ENCODE measurements around the gene BRME1. TPM values are rescaled to one million over a fixed set of nuclear protein-coding genes. Genes with fewer than 3 reads are reported as not detected.

Gene BRME1
- total and polyA plus RNA-seq, 4 experiments from 2014 or later, result 0.35 to 3.8 (median 1.7) TPM

- CTCF ChIA-PET (ENCODE audit: partially characterized antibody), result interaction anchor here (0.6 to 0.8 kb wide), 2 partner anchors 19 to 206 kb away, joined by 3 to 4 read pairs; no protein-coding TSS in a partner anchor
- H3K27me3 Mint-ChIP-seq, result peaks cover 0 to 4% of the 10 kb centered on the region in 2 donors
- intact Hi-C loops (cut with micrococcal nuclease), result loop anchor here (10.0 kb wide), 1 partner anchor 681 kb away; the partner anchor contains the start of gene TECR
These were observed 62.6 kb downstream of the BRME1 start for GRCh38 chr19:13843104-13843921.

DNA sequence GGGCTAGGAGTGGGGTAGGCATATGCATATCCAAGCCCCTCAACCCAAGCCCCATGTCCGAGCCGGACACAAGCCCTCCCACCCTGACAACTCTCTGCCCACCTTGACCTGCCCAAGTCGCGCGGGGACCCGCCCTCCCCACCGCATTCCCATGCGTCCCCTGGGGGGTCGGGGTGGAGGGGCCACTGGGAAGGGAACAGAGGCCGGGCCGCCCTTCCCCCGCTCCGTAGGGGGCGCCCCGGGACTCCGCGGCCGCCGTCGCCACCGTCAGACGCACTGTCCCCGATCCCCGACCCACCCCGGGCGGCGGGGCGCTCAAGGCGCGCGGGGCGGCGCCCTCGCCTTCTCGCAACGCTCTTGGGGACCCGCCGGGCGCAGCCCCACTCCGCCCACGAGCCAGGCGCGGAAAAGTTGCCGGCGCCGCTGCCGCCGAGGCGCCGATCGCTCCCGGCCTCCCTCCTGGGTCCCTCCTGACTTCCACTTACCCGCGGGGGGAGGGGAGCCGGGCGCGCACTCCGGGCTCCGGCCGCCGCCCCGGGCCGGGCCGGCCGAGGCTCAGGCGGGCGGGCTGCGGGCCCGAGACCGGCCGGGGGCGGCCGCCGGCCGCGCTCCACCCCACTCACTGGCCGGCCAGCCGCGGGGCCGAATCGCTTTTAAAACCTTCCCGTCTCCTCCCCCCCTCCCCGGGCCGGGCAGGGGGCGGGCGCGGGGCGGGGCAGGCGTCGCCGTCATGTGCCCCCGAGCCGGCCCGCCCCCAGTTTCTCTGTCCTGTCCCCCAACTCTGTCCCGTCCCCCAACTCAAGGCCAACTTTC, 63.4 kb downstream of the BRME1 start:
- DNase-seq, result peak; percentile 71 to 78 (median 77)
- Histone ChIP-seq H3K4me1 (ENCODE audit: insufficient read depth, low read length) (peaks cover 82% of the 10 kb centered on the region), H3K4me3 (ENCODE audit: low read length in 2 of 2) (peak overlapping the region; percentile 42 to 63), H3K27me3 (ENCODE audit: insufficient read depth, low read length) (no peaks in the 10 kb centered on the region), H3K9me3 (ENCODE audit: control insufficient read depth in 1 of 2, low read length in 2 of 2) (no peaks in the 10 kb centered on the region), H3K36me3 (ENCODE audit: insufficient read depth, low read length) (no peaks in the 10 kb centered on the region), H3K27ac (ENCODE audit: low read depth, low read length) (peak overlapping the region; percentile 98)
- H3K27me3 Mint-ChIP-seq, result peaks cover 0 to 4% of the 10 kb centered on the region in 2 donors
- H3K36me3 Mint-ChIP-seq, result peaks cover 0 to 38% of the 10 kb centered on the region in 2 donors
- H3K4me3 Mint-ChIP-seq, result peak overlapping the region; percentile 88 to 97 (median 96)
- peaks cover 33 to 89% (median 54%) of the 10 kb centered on the region in 4 donors for H3K4me1 Mint-ChIP-seq
- POLR2A ChIA-PET (ENCODE audit: partially characterized antibody), result interaction anchor here (0.9 to 9.7 kb wide), 8 partner anchors 7 to 54 kb away, joined by 3 to 119 read pairs (median 6); partner anchors contain the start of gene ZSWIM4
- H3K27ac Mint-ChIP-seq, result peak overlapping the region; percentile 99 to 100 (median 99)
- peaks cover 0 to 5% (median 0%) of the 10 kb centered on the region in 8 donors for H3K9me3 Mint-ChIP-seq
- intact Hi-C loops (cut with micrococcal nuclease), result loop anchor here (10.0 kb wide), 1 partner anchor 682 kb away; the partner anchor contains the start of gene TECR
- CTCF ChIA-PET (ENCODE audit: partially characterized antibody), result interaction anchor here (1.1 to 4.7 kb wide), 2 partner anchors 20 to 58 kb away, joined by 3 to 37 read pairs; no protein-coding TSS in a partner anchor

More at GRCh38 chr19:13843104-13843921, 62.6 kb downstream of the BRME1 start:
- no peaks in the 10 kb centered on the region for H3K9me3 ChIP-seq (ENCODE audit: control insufficient read depth in 1 of 2, low read length in 2 of 2)
- H3K4me1 ChIP-seq (ENCODE audit: insufficient read depth, low read length), result peaks cover 81% of the 10 kb centered on the region
- H3K36me3 ChIP-seq (ENCODE audit: insufficient read depth, low read length), result no peaks in the 10 kb centered on the region
- H3K9me3 Mint-ChIP-seq, result peaks cover 0 to 5% (median 0%) of the 10 kb centered on the region in 8 donors
- H3K4me3 Mint-ChIP-seq, result peak overlapping the region; percentile 86 to 94 (median 89)
- POLR2A ChIA-PET (ENCODE audit: partially characterized antibody), result interaction anchor here (0.8 to 1.2 kb wide), 2 partner anchors 19 kb away, joined by 3 read pairs; no protein-coding TSS in a partner anchor
- peaks cover 0 to 38% of the 10 kb centered on the region in 2 donors for H3K36me3 Mint-ChIP-seq
- DNase-seq, result peak in 1 of 5 donors; percentile 6
- H3K27ac ChIP-seq (ENCODE audit: low read depth, low read length), result peak overlapping the region; percentile 98
- peak overlapping the region in 1 of 2 donors; percentile 40 for H3K4me3 ChIP-seq (ENCODE audit: low read length in 2 of 2)
- H3K4me1 Mint-ChIP-seq, result peaks cover 33 to 85% (median 53%) of the 10 kb centered on the region in 4 donors
- no peaks in the 10 kb centered on the region for H3K27me3 ChIP-seq (ENCODE audit: insufficient read depth, low read length)
- peak overlapping the region; percentile 98 to 100 (median 99) for H3K27ac Mint-ChIP-seq

- Histone ChIP-seq H3K9me3 (ENCODE audit: control insufficient read depth in 1 of 2, low read length in 2 of 2) (no peaks in the 10 kb centered on the region), H3K4me1 (ENCODE audit: insufficient read depth, low read length) (peaks cover 83% of the 10 kb centered on the region), H3K27me3 (ENCODE audit: insufficient read depth, low read length) (no peaks in the 10 kb centered on the region), H3K36me3 (ENCODE audit: insufficient read depth, low read length) (no peaks in the 10 kb centered on the region), H3K4me3 (ENCODE audit: low read length in 2 of 2) (peak overlapping the region; percentile 42 to 63), H3K27ac (ENCODE audit: low read depth, low read length) (peak overlapping the region; percentile 98)
- peaks cover 0 to 39% of the 10 kb centered on the region in 2 donors for H3K36me3 Mint-ChIP-seq
- DNase-seq, result peak in 4 of 5 donors; percentile 46 to 55 (median 51)
- intact Hi-C loops (cut with micrococcal nuclease), result loop anchor here (10.0 kb wide), 1 partner anchor 683 kb away; the partner anchor contains the start of gene TECR
- ChIA-PET POLR2A (ENCODE audit: partially characterized antibody) (interaction anchor here (0.8 to 9.7 kb wide), 10 partner anchors 8 to 67 kb away, joined by 3 to 119 read pairs (median 6); partner anchors contain the start of genes C19orf53 and ZSWIM4), CTCF (ENCODE audit: partially characterized antibody) (interaction anchor here (0.7 to 4.7 kb wide), 5 partner anchors 9 to 57 kb away, joined by 3 to 37 read pairs (median 3); no protein-coding TSS in a partner anchor)
- H3K9me3 Mint-ChIP-seq, result peaks cover 0 to 5% (median 0%) of the 10 kb centered on the region in 8 donors
- H3K27me3 Mint-ChIP-seq, result peaks cover 0 to 4% of the 10 kb centered on the region in 2 donors
- H3K4me1 Mint-ChIP-seq, result peaks cover 37 to 90% (median 58%) of the 10 kb centered on the region in 4 donors
- H3K27ac Mint-ChIP-seq, result peak overlapping the region; percentile 99 to 100 (median 99)
- H3K4me3 Mint-ChIP-seq, result peak overlapping the region; percentile 87 to 97 (median 96)
These were observed 64.0 kb downstream of the BRME1 start for GRCh38 chr19:13841962-13842290.

GRCh38 chr19:13841086-13841961, 64.6 kb downstream of the BRME1 start:
- ChIA-PET POLR2A (ENCODE audit: partially characterized antibody) (interaction anchor here (0.7 to 9.7 kb wide), 12 partner anchors 8 to 592 kb away, joined by 3 to 119 read pairs (median 4); partner anchors contain the start of genes C19orf53 and ZSWIM4), CTCF (ENCODE audit: partially characterized antibody) (interaction anchor here (0.7 to 4.7 kb wide), 6 partner anchors 8 to 57 kb away, joined by 3 to 37 read pairs (median 4); no protein-coding TSS in a partner anchor)
- H3K27ac Mint-ChIP-seq, result peak overlapping the region; percentile 99 to 100 (median 99)
- peaks cover 35 to 90% (median 55%) of the 10 kb centered on the region in 4 donors for H3K4me1 Mint-ChIP-seq
- DNase-seq, result peak; percentile 50 to 62 (median 56)
- H3K9me3 ChIP-seq (ENCODE audit: control insufficient read depth in 1 of 2, low read length in 2 of 2), result no peaks in the 10 kb centered on the region
- H3K4me3 ChIP-seq (ENCODE audit: low read length in 2 of 2), result peak overlapping the region; percentile 63 to 86
- H3K36me3 Mint-ChIP-seq, result peaks cover 0 to 37% of the 10 kb centered on the region in 2 donors
- H3K36me3 ChIP-seq (ENCODE audit: insufficient read depth, low read length), result no peaks in the 10 kb centered on the region
- intact Hi-C loops (cut with micrococcal nuclease), result loop anchor here (10.0 kb wide), 1 partner anchor 683 kb away; the partner anchor contains the start of gene TECR
- peaks cover 0 to 3% (median 0%) of the 10 kb centered on the region in 8 donors for H3K9me3 Mint-ChIP-seq
- peak overlapping the region; percentile 87 to 97 (median 96) for H3K4me3 Mint-ChIP-seq
- H3K27ac ChIP-seq (ENCODE audit: low read depth, low read length), result peak overlapping the region; percentile 98
- no peaks in the 10 kb centered on the region for H3K27me3 Mint-ChIP-seq
- H3K27me3 ChIP-seq (ENCODE audit: insufficient read depth, low read length), result no peaks in the 10 kb centered on the region
- H3K4me1 ChIP-seq (ENCODE audit: insufficient read depth, low read length), result peaks cover 83% of the 10 kb centered on the region

GRCh38 chr19:13840305-13841085, 65.4 kb downstream of the BRME1 start:
- Mint-ChIP-seq H3K4me1 (peaks cover 30 to 90% (median 52%) of the 10 kb centered on the region in 4 donors), H3K4me3 (peak overlapping the region; percentile 87 to 97 (median 96)), H3K9me3 (peaks cover 0 to 3% (median 0%) of the 10 kb centered on the region in 8 donors), H3K27ac (peak overlapping the region; percentile 99 to 100 (median 99)), H3K27me3 (no peaks in the 10 kb centered on the region), H3K36me3 (peaks cover 0 to 36% of the 10 kb centered on the region in 2 donors)
- peak; percentile 51 to 73 (median 54) for DNase-seq
- Histone ChIP-seq H3K9me3 (ENCODE audit: control insufficient read depth in 1 of 2, low read length in 2 of 2) (no peaks in the 10 kb centered on the region), H3K36me3 (ENCODE audit: insufficient read depth, low read length) (peaks cover 4% of the 10 kb centered on the region), H3K4me1 (ENCODE audit: insufficient read depth, low read length) (peaks cover 83% of the 10 kb centered on the region), H3K27ac (ENCODE audit: low read depth, low read length) (peak overlapping the region; percentile 98), H3K4me3 (ENCODE audit: low read length in 2 of 2) (peak overlapping the region; percentile 63 to 86), H3K27me3 (ENCODE audit: insufficient read depth, low read length) (no peaks in the 10 kb centered on the region)
- ChIA-PET POLR2A (ENCODE audit: partially characterized antibody) (interaction anchor here (0.7 to 9.7 kb wide), 12 partner anchors 8 to 593 kb away, joined by 3 to 204 read pairs (median 6); partner anchors contain the start of genes C19orf53 and ZSWIM4), CTCF (ENCODE audit: partially characterized antibody) (interaction anchor here (1.0 to 4.7 kb wide), 6 partner anchors 12 to 66 kb away, joined by 3 to 37 read pairs (median 4); partner anchors contain the start of genes C19orf53 and ZSWIM4)
- intact Hi-C loops (cut with micrococcal nuclease), result loop anchor here (10.0 kb wide), 1 partner anchor 684 kb away; the partner anchor contains the start of gene TECR
